Measurements from ENCODE around the gene SLC12A3. TPM values are rescaled to one million over a fixed set of nuclear protein-coding genes. Genes with fewer than 3 reads are reported as not detected.

Gene SLC12A3
- total RNA-seq, 4 donors from 2014 or later: 0.14 TPM; not detected in 3

GRCh38 chr16:56919099-56919800 is 54.2 kb downstream of the SLC12A3 start:
- intact Hi-C loops (cut with DNase I; ENCODE audit: low total_unique reads): no loop called here
- Histone ChIP-seq H3K27me3 (no peaks in the 10 kb centered on the region), H3K27ac (no peak overlapping the region), H3K36me3 (no peaks in the 10 kb centered on the region), H3K9me3 (no peaks in the 10 kb centered on the region), H3K4me3 (no peak overlapping the region), H3K4me1 (no peaks in the 10 kb centered on the region)
- no peak for TF ChIP-seq POLR2A (IDR thresholded peaks at IDR 0.05)
- no peak for TF ChIP-seq CTCF (IDR thresholded peaks at IDR 0.05)
- no peak for DNase-seq

GRCh38 chr16:56921571-56921970 is 56.6 kb downstream of the SLC12A3 start:
- TF ChIP-seq CTCF (IDR thresholded peaks at IDR 0.05) (no peak), POLR2A (IDR thresholded peaks at IDR 0.05) (no peak)
- H3K27me3 ChIP-seq: no peaks in the 10 kb centered on the region
- no peak overlapping the region for H3K4me3 ChIP-seq
- H3K36me3 ChIP-seq: no peaks in the 10 kb centered on the region
- DNase-seq: no peak
- H3K4me1 ChIP-seq: no peaks in the 10 kb centered on the region
- H3K27ac ChIP-seq: no peak overlapping the region
- no peaks in the 10 kb centered on the region for H3K9me3 ChIP-seq
- intact Hi-C loops (cut with DNase I; ENCODE audit: low total_unique reads): no loop called here

GRCh38 chr16:56923481-56924091 is 58.6 kb downstream of the SLC12A3 start:
- Histone ChIP-seq H3K27ac (no peak overlapping the region), H3K27me3 (no peaks in the 10 kb centered on the region), H3K4me3 (no peak overlapping the region), H3K4me1 (no peaks in the 10 kb centered on the region), H3K9me3 (no peaks in the 10 kb centered on the region), H3K36me3 (no peaks in the 10 kb centered on the region)
- TF ChIP-seq CTCF (IDR thresholded peaks at IDR 0.05) (no peak), POLR2A (IDR thresholded peaks at IDR 0.05) (no peak)
- intact Hi-C loops (cut with DNase I; ENCODE audit: low total_unique reads): no loop called here
- DNase-seq: no peak

- Histone ChIP-seq H3K27ac (no peak overlapping the region), H3K27me3 (no peaks in the 10 kb centered on the region), H3K4me3 (no peak overlapping the region), H3K4me1 (no peaks in the 10 kb centered on the region), H3K36me3 (no peaks in the 10 kb centered on the region), H3K9me3 (no peaks in the 10 kb centered on the region)
- TF ChIP-seq POLR2A (IDR thresholded peaks at IDR 0.05) (no peak), CTCF (IDR thresholded peaks at IDR 0.05) (no peak)
- intact Hi-C loops (cut with DNase I; ENCODE audit: low total_unique reads): no loop called here
- no peak for DNase-seq
Observed at GRCh38 chr16:56927471-56927870, 62.5 kb downstream of the SLC12A3 start.

GRCh38 chr16:56929639-56930038 is 64.6 kb downstream of the SLC12A3 start:
- Histone ChIP-seq H3K4me1 (no peaks in the 10 kb centered on the region), H3K27ac (no peak overlapping the region), H3K9me3 (no peaks in the 10 kb centered on the region), H3K36me3 (no peaks in the 10 kb centered on the region), H3K4me3 (no peak overlapping the region), H3K27me3 (no peaks in the 10 kb centered on the region)
- TF ChIP-seq CTCF (IDR thresholded peaks at IDR 0.05): no peak
- TF ChIP-seq POLR2A (IDR thresholded peaks at IDR 0.05): no peak
- intact Hi-C loops (cut with DNase I; ENCODE audit: low total_unique reads): no loop called here
- no peak for DNase-seq
